Stimulated activated CD4-positive, alpha-beta T cell treated with anti-CD3 and anti-CD28 coated beads, Interleukin-2, amount 100 ng/mL, for 48 hours (primary cell): ENCODE results near the gene ZNF491.
A peak's percentile ranks its signal among the peaks of the same experiment; 100 is the strongest.
"Not testable (repeated sequence)": the region's sequence is repeated elsewhere in the genome, so short reads cannot be mapped to it uniquely, and the experiment has no call there.

ENCODE experiments used
- DNase-seq, 2 donors: peaks; one replicate each; pipeline ENCODE4 v3.0.0-alpha.2; 2020

The ZNF491 gene

DNA sequence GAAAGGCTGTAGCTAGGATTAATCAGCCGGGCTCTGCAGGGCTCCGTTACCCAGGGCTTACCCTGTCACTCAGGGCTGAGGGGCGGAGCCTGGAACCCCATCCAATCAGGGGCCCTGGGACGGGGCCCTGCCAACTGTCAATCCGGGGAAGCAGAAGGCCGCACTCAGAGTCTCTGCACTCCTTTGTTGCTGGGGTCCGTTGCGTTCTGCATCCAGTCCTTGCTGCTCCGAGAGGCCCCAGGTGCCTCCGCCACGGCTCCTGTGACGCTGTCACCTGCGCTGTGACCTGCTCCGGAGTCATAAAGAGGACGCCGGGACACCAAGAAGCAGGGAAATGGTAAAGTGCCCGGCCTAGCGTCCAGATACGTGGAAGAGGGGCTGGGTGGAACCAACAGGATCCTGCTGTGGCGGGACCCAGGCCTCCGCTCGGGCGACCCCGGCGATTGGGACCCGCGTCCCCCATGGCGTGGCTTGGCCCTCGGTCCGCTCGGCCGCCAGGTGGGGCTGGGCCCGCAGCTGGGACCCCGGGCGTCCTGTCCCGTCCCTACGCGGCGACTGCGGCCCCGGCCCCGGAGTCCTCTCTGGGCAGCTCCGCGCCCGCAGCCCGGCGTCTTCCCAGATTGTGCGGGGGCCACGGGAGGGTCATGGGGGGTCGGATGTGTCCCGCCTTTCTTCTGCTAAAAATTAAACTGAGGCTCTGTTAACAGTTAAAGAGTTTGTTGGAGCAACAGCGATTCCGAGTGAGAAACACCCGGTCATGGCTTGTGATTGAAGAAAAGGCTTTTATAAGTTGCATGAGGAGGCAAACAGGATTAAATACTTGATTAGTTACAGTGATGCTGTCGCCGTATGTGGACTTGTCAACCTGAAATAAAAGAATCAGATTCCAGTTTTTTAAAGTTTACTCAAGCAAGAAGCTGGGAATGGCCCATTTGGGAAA lies at the start of gene ZNF491:
ZNF491 (plus strand) TSS at position 133 of the 940 bp plus-strand sequence. CDS start 7,431 bp downstream, outside the sequence.
- DNase-seq: peak; percentile 77 to 79

DNA sequence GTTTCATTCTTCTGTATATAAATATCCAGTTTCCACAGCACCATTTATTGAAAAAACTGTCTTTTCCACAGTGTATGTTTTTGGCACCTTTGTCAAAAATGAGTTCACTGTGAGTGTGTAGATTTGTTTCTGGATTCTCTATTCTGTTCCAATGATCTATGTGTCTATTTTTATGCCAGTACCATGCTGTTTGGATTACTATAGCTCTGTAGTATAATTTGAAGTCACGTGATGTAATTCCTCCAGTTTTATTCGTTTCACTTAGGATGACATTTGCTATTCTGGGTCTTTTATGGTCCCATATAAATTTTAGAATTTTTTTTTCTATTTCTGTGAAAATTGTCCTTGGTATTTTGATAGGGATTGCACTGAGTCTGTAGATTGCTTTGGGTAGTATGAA lies 48.6 kb upstream of the ZNF491 start:
- DNase-seq: no peak

GRCh38 chr19:11752244-11752736 lies 46.0 kb upstream of the ZNF491 start:
- no peak for DNase-seq

DNA sequence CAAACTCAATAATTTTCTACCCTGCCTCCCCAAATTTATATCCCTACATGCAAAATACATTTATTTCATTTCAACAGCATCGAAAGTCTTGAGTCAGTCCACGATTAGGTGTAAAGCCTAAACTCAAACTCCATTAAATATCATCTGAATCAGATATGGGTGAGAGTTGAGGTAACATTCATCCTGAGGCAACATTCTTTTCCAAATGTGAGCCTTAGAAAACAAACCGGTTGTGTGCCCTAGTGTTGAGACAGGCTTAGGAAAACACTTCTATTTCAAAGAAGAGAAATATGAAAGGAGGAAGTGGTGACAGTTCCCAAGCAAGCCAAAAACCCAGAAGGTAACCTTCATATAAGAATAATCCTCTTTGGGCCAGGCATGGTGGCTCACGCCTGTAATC lies 43.7 kb upstream of the ZNF491 start:
- no peak for DNase-seq

GRCh38 chr19:11756965-11757364 lies 41.4 kb upstream of the ZNF491 start:
- no peak for DNase-seq

GRCh38 chr19:11759805-11760204 lies 38.5 kb upstream of the ZNF491 start:
- DNase-seq: no peak

- DNase-seq: no peak
Observed at GRCh38 chr19:11763117-11763516, 35.2 kb upstream of the ZNF491 start.

DNA sequence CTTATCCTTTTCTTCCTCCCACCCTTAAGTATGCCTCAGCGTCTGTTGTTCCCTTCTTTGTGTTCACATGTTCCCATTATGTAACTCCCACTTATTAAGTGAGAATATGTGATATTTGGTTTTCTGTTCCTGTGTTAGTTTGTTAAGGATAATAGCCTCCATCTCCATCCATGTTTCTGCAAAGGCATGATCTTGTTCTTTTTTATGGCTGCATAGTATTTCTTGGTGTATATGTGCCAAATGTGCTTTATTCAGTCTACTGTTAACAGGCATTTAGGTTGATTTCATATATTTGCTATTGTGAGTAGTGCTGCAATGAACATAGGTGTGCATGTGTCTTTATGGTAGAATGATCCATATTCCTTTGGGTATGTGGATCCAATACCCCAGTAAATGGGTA lies 34.7 kb upstream of the ZNF491 start:
- no peak for DNase-seq

DNA sequence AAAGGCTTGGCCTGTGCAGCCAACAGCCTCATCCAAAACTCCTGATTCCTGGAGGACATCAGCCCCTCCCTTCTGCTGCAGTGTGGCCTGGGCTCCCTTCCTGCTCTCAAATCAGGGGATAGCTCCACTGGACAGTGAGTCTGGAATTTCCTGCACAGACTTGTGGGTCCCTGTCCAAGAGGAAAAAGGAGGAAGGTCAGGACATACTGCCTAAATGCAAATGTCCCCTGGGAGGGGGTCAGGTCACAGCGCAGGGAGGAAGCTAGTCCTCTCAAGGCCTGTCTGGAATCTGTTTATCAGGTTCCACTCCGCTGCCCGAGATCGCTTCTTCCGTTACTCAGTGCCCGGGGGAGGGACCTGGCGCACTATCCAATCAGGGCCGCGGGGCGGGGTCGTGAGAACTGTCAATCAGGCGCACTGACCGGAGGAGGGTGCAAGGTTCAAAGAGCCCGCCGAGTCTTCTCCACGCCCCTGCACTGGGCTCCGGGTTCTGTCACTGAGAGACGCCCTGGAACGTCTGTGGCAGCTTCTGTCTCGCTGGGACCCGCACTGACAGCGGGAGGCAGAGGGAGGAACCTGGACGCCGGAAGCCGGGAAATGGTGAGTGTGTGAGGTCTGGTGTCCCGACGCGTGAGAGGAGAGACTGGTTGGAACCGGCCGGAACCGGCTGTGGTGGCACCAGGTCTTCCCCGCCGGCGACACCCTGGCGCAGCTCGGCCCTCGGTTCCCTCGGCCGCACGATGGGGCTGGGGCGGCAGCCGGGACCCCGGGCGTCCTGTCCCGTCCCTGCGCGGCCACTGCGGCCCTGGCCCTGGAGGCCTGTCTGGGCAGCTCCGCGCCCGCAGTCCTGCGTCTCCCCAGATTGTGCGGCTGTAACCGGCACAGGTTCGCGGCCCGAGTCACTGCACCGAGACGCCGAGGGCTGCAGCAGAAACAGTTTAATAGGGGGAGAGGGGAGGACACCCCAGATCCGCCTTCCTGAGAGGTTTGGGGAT lies 31.4 kb upstream of the ZNF491 start, which contains the start of gene ZNF441:
ZNF441 (plus strand) TSS at position 404 of the 995 bp plus-strand sequence; CDS start at position 598, 194 bp downstream.
- peak; percentile 90 to 93 for DNase-seq

GRCh38 chr19:11767633-11768133 lies 30.6 kb upstream of the ZNF491 start:
- DNase-seq: peak in 1 of 2 donors; percentile 10

DNA sequence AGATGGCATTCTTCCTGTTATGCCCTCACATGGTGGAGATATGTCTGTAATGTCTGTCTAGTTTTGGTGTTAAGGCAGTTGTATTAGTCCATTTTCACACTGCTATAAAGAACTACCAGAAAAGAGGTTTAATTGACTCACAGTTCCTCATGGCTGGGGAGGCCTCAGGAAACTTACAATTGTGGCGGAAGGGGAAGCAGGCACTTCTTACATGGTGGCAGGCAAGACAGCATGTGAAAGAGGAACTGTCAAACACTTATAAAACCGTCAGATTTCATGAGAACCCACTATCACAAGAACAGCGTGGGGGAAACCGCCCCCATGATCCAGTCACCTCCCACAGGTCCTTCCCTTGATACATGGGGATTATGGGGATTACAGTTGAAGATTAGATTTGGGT lies 28.3 kb upstream of the ZNF491 start:
- no peak for DNase-seq

- not testable (repeated sequence) for DNase-seq
Observed at GRCh38 chr19:11771520-11771919, 26.8 kb upstream of the ZNF491 start.

- not testable (repeated sequence) for DNase-seq
Observed at GRCh38 chr19:11776669-11777068, 21.7 kb upstream of the ZNF491 start.

DNA sequence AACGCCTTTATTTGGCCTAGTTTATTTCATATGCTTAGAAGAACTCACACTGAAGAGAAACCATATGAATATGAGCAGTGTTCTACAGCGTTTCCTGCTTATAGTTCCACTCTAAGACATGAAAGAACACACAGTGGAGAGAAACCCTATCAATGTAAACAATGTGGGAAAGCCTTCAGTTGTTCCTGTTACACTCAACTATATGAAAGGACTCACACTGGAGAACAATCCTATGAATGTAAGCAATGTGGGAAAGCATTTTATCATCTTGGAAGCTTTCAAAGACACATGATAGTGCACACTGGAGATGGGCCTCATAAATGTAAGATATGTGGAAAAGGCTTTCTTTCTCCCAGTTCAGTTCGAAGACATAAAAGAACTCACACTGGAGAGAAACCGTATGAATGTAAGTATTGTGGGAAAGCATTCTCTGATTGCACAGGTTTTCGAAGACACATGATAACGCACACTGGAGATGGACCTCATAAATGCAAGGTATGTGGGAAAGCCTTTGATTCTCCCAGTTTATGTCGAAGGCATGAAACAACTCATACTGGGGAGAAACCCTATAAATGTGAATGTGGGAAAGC lies 17.8 kb upstream of the ZNF491 start:
- DNase-seq: no peak

DNA sequence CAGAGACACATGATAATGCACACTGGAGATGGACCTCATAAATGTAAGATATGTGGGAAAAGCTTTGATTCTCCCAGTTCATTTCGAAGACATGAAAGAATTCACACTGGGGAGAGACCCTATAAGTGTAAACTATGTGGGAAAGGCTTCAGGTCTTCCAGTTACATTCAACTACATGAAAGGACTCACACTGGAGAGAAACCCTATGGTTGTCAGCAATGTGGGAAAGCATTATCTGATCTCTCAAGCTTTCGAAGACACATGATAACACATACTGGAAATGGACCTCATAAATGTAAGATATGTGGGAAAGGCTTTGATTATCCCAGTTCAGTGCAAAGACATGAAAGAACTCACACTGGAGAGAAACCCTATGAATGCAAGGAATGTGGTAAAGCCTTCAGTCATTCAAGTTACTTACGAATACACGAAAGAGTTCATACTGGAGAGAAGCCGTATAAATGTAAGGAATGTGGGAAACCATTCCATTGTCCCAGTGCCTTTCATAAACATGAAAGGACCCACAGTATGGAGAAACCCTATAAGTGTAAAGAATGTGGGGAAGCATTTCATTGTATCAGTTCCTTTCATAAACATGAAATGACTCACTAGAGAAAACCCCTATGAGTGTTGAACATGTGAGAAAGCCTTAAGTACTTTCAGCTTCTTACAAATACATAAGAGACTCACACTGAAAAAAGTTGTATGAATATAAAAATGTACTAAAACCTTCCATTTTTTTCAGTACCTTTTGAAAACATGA lies 16.8 kb upstream of the ZNF491 start:
- DNase-seq: no peak

DNA sequence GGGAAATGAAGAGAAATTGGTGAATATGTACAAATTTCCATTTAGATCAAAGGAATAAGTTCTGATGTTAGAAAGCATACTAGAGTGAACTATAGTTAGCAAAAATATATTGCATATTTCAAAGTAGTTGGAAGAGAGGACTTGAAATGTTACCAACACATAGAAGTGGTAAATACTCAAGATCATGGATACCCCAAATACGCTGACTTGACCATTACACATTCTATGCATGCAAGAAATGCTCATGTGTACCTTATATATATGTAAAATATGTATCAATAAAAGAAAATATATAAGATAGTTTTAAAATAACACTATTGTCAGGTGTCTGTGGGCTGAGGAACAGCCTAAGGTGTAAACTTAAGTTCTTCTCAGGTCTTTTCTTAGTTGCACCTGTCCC lies 14.6 kb upstream of the ZNF491 start:
- no peak for DNase-seq

- DNase-seq: no peak
Observed at GRCh38 chr19:11784356-11784755, 14.0 kb upstream of the ZNF491 start.

DNA sequence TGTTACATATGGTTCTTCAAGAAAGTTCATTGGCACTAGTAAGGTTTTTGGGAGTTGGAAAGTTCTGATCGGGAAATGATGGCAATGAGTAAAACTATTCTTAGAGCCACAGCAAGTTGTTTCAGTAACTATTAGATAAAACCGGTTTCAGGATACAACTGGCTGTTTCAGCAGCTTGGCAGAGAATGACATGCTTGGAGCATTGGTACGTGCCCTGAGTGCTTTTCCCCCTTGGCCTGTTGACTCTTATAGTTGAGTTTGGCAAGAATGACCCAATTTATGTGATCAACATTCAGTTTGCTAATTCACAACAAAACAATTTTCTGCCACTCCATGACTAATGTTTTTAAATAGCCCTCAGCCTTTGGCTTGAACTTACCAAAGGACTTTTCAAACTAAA lies 10.8 kb upstream of the ZNF491 start:
- DNase-seq: no peak

GRCh38 chr19:11792942-11793341 lies 5.4 kb upstream of the ZNF491 start:
- no peak for DNase-seq

GRCh38 chr19:11797491-11797890 lies 832 bp upstream of the ZNF491 start:
- DNase-seq: peak; percentile 75

GRCh38 chr19:11806354-11807098 lies 8.2 kb downstream of the ZNF491 start:
- no peak for DNase-seq
